ENCODE results near the gene HSPA4. TPM values are rescaled to one million over a fixed set of nuclear protein-coding genes. Genes with fewer than 3 reads are reported as not detected.

Gene HSPA4
- total RNA-seq, 1 donor from 2014 or later: 96.6 TPM

DNA sequence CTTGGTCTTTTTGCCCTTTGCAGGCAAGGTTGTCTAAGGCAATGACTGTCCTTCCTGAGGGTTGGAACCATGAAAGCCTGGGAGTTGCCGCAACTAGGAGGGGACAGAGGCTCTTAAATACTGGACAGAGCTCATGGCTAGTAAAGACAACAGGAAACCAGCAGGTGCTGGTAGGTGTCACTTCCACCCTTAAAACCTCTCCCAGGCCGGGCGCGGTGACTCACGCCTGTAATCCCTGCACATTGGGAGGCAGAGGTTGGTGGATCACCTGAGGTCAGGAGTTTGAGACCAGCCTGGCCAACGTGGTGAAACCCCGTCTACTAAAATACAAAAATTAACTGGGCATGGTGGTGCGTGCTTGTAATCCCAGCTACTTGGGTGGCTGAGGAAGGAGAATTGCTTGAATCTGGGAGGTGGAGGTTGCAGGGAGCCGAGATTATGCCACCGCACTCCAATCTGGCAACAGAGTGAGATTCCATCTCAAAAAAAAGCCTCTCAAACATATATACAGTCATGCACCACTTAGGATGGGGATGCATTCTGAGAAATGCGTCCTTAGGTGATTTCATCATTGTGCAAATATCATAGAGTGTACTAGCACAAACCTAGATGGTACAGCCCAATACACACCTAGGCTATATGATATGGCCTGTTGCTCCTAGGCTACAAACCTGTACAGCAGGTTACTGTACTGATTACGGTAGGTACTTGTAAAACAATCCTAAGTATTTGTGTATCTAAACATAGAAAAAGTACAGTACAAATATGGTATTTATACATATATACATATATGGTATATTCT, 102.7 kb downstream of the HSPA4 start:
- no peak for DNase-seq
- Mint-ChIP-seq H3K27ac (ENCODE audit: unreplicated experiment) (no peak overlapping the region), H3K4me1 (ENCODE audit: low read depth, unreplicated experiment) (peaks cover 10% of the 10 kb centered on the region)

DNA sequence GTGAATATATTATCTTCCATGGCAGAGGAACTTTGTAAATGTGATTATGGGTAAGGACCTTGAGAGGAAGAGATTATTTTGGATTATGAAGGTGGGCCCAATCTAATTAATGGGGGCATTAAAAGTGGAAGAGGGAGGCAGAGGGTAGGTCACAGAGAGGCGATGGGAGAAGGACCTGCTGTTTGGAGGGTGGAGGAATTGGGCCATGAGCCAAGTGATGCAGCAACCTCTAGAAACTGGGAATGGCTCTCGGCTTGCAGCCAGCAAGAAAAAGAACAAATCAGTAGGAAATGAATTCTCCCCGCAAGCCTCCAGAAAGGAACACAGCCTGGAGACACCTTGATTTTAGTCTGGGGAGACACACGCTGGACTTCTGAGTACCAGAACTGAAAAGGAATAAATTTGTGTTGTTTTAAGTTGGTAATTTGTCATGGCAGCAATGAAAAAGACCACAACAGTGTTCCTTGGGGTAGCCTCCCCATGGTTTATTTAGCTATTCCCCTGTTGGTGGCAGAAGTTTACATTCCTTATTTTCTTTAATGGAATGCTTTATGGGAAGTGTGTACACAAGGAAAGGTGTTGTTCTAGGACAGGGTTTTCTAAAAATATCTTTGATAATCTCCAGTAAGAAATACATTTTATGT, 103.6 kb downstream of the HSPA4 start:
- H3K9me3 Mint-ChIP-seq (ENCODE audit: unreplicated experiment): no peaks in the 10 kb centered on the region
- H3K36me3 Mint-ChIP-seq (ENCODE audit: unreplicated experiment): no peaks in the 10 kb centered on the region
- peaks cover 1% of the 10 kb centered on the region for H3K27me3 Mint-ChIP-seq (ENCODE audit: unreplicated experiment)
- no peak for DNase-seq
- H3K4me1 Mint-ChIP-seq (ENCODE audit: low read depth, unreplicated experiment): peaks cover 2% of the 10 kb centered on the region
- no peak overlapping the region for H3K4me3 Mint-ChIP-seq (ENCODE audit: unreplicated experiment)
- no peak overlapping the region for H3K27ac Mint-ChIP-seq (ENCODE audit: unreplicated experiment)
- TF ChIP-seq, protein P1, sequence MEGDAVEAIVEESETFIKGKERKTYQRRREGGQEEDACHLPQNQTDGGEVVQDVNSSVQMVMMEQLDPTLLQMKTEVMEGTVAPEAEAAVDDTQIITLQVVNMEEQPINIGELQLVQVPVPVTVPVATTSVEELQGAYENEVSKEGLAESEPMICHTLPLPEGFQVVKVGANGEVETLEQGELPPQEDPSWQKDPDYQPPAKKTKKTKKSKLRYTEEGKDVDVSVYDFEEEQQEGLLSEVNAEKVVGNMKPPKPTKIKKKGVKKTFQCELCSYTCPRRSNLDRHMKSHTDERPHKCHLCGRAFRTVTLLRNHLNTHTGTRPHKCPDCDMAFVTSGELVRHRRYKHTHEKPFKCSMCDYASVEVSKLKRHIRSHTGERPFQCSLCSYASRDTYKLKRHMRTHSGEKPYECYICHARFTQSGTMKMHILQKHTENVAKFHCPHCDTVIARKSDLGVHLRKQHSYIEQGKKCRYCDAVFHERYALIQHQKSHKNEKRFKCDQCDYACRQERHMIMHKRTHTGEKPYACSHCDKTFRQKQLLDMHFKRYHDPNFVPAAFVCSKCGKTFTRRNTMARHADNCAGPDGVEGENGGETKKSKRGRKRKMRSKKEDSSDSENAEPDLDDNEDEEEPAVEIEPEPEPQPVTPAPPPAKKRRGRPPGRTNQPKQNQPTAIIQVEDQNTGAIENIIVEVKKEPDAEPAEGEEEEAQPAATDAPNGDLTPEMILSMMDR (IDR thresholded peaks at IDR 0.05; ENCODE audit: partially characterized antibody, unreplicated experiment): no peak

More for the DNA sequence above, 102.7 kb downstream of the HSPA4 start:
- Mint-ChIP-seq H3K36me3 (ENCODE audit: unreplicated experiment) (no peaks in the 10 kb centered on the region), H3K4me3 (ENCODE audit: unreplicated experiment) (no peak overlapping the region), H3K27me3 (ENCODE audit: unreplicated experiment) (peaks cover 1% of the 10 kb centered on the region), H3K9me3 (ENCODE audit: unreplicated experiment) (no peaks in the 10 kb centered on the region)
- TF ChIP-seq, protein P1 (IDR thresholded peaks at IDR 0.05; ENCODE audit: partially characterized antibody, unreplicated experiment): no peak

Other genes with a start within 250 kb of the HSPA4 start
- gene SOWAHA, start 238.7 kb upstream of the HSPA4 start, total RNA-seq (ENCODE audit: unreplicated experiment): 0.12 TPM
- gene SHROOM1, start 221.4 kb upstream of the HSPA4 start, total RNA-seq (ENCODE audit: unreplicated experiment): 5.1 TPM
- gene GDF9, start 185.5 kb upstream of the HSPA4 start, total RNA-seq (ENCODE audit: unreplicated experiment): 0.69 TPM
- 163 TPM for gene UQCRQ, start 185.4 kb upstream of the HSPA4 start, total RNA-seq (ENCODE audit: unreplicated experiment)
- gene LEAP2, start 178.3 kb upstream of the HSPA4 start, total RNA-seq (ENCODE audit: unreplicated experiment): 2.5 TPM
- 135 TPM for gene AFF4, start 88.4 kb upstream of the HSPA4 start, total RNA-seq (ENCODE audit: unreplicated experiment)
- gene ZCCHC10, start 25.5 kb upstream of the HSPA4 start, total RNA-seq (ENCODE audit: unreplicated experiment): 26.1 TPM